A673 (cell line): ENCODE measurements around the gene C11orf52. TPM values are rescaled to one million over a fixed set of nuclear protein-coding genes. Genes with fewer than 3 reads are reported as not detected.

Experiments used
- BruUV-seq: library from RNA; stranded (reverse); fragments of 400-500 nt; replicated peaks from 2 replicates; lab custom pipeline; 2021; lab: Mats Ljungman, UMichigan
- CTCF ChIA-PET: fragments of 300-600 bp; sonication (Branson Sonifier 250); formaldehyde crosslinking; loops from one replicate; lab custom pipeline; 2022; ENCODE audit warnings: antibody characterized with exemption; lab: Charles Lee
- POLR2A ChIA-PET: fragments of 300-600 bp; sonication (Branson Sonifier 250); formaldehyde crosslinking; loops from one replicate; lab custom pipeline; 2022; ENCODE audit warnings: antibody characterized with exemption; ENCODE audit not compliant: low non-redundant PET; lab: Charles Lee
- DNase-seq: peaks from one replicate; pipeline ENCODE4 v3.0.0-alpha.2; 2015; ENCODE audit warnings: low spot score
- H3K27ac ChIP-seq: fragments of 200-600 bp; sonication (generic); 2 replicates; pipeline ENCODE4 v1.5.1; 2016; ENCODE audit warnings: mixed run types, low read depth, mild to moderate bottlenecking, mixed read lengths, antibody characterized with exemption, low read length; ENCODE audit not compliant: poor library complexity, severe bottlenecking
- H3K27me3 ChIP-seq: fragments of 200-600 bp; sonication (generic); replicated peaks from 2 replicates; pipeline ENCODE4 v1.6.1; 2017; ENCODE audit warnings: mixed run types, low read depth, mild to moderate bottlenecking, mixed read lengths, antibody characterized with exemption, low read length; ENCODE audit not compliant: insufficient read depth, poor library complexity
- H3K36me3 ChIP-seq: fragments of 200-600 bp; sonication (generic); 2 replicates; pipeline ENCODE4 v1.6.1; 2016; ENCODE audit warnings: mixed run types, mild to moderate bottlenecking, mixed read lengths, antibody characterized with exemption, low read length; ENCODE audit not compliant: insufficient read depth, poor library complexity, severe bottlenecking
- H3K4me1 ChIP-seq: fragments of 200-600 bp; sonication (generic); 2 replicates; pipeline ENCODE4 v1.6.1; 2017; ENCODE audit warnings: mixed run types, mild to moderate bottlenecking, mixed read lengths, antibody characterized with exemption, low read length; ENCODE audit not compliant: insufficient read depth, poor library complexity, severe bottlenecking
- H3K4me3 ChIP-seq: fragments of 200-600 bp; sonication (generic); 2 replicates; pipeline ENCODE4 v1.5.1; 2016; ENCODE audit warnings: low read depth, mixed run types, mild to moderate bottlenecking, mixed read lengths, low read length; ENCODE audit not compliant: poor library complexity, severe bottlenecking
- H3K9me3 ChIP-seq: fragments of 200-600 bp; sonication (generic); 2 replicates; pipeline ENCODE4 v1.6.1; 2016; ENCODE audit warnings: mixed run types, low read depth, mild to moderate bottlenecking, mixed read lengths, antibody characterized with exemption, low read length; ENCODE audit not compliant: poor library complexity, severe bottlenecking
- CTCF ChIP-seq: fragments of 300-800, 200-600 bp; sonication (generic); conservative IDR thresholded peaks from 2 replicates; pipeline ENCODE4 v1.5.1; 2017; ENCODE audit warnings: low read depth, mild to moderate bottlenecking, antibody characterized with exemption, low read length, moderate library complexity, mixed read lengths
- EZH2 ChIP-seq: fragments of 200-600 bp; sonication (generic); IDR thresholded peaks from 2 replicates; pipeline ENCODE4 v1.6.1; 2017; ENCODE audit warnings: borderline replicate concordance, low read depth, mild to moderate bottlenecking, mixed read lengths, antibody characterized with exemption, low read length; ENCODE audit not compliant: poor library complexity, severe bottlenecking
- intact Hi-C: fragments of 100-400 bp; cut with micrococcal nuclease; formaldehyde crosslinking; loops from one replicate; pipeline ENCODE4 v1.10.0; 2022; ENCODE audit not compliant: unreplicated experiment
- total RNA-seq: library from RNA; stranded (reverse); gene quantifications from 2 replicates; pipeline ENCODE4 v1.2.3, GENCODE V29; 2021

C11orf52 gene
- total RNA-seq, 1 experiment from 2014 or later = 1.4 TPM

DNA sequence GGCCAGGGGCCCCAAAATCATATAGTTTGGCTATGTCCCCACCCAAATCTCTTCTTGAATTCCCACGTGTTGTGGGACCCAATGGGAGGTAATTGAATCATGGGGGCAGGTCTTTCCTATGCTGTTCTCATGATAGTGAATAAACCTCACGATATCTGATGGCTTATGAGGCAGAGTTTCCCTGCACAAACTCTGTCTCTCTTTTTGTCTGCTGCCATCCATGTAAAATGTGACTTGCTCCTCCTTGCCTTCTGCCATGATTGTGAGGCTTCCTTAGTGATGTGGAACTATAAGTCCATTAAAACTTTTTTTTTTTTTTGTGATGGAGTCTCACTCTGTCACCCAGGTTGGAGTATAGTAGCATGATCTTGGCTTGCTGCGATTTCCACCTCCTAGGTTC is 32.9 kb downstream of the C11orf52 start:
- DNase-seq = no peak
- Histone ChIP-seq H3K9me3 (no peaks in the 10 kb centered on the region), H3K27ac (no peak overlapping the region), H3K4me1 (peaks cover 3% of the 10 kb centered on the region), H3K27me3 (no peaks in the 10 kb centered on the region), H3K36me3 (no peaks in the 10 kb centered on the region), H3K4me3 (no peak overlapping the region)
- no TSS peak for BruUV-seq
- POLR2A ChIA-PET = no interaction called here
- CTCF ChIA-PET = no interaction called here
- intact Hi-C loops = no loop called here
- TF ChIP-seq CTCF (no peak), EZH2 (no peak)

- TF ChIP-seq CTCF = no peak
- TF ChIP-seq EZH2 = no peak
- POLR2A ChIA-PET = no interaction called here
- intact Hi-C loops = no loop called here
- Histone ChIP-seq H3K36me3 (no peaks in the 10 kb centered on the region), H3K4me1 (peaks cover 3% of the 10 kb centered on the region), H3K27me3 (no peaks in the 10 kb centered on the region), H3K27ac (no peak overlapping the region), H3K4me3 (no peak overlapping the region), H3K9me3 (no peaks in the 10 kb centered on the region)
- CTCF ChIA-PET = no interaction called here
- no peak for DNase-seq
- BruUV-seq = no TSS peak
Measured at GRCh38 chr11:111954154-111954553, 35.4 kb downstream of the C11orf52 start.

DNA sequence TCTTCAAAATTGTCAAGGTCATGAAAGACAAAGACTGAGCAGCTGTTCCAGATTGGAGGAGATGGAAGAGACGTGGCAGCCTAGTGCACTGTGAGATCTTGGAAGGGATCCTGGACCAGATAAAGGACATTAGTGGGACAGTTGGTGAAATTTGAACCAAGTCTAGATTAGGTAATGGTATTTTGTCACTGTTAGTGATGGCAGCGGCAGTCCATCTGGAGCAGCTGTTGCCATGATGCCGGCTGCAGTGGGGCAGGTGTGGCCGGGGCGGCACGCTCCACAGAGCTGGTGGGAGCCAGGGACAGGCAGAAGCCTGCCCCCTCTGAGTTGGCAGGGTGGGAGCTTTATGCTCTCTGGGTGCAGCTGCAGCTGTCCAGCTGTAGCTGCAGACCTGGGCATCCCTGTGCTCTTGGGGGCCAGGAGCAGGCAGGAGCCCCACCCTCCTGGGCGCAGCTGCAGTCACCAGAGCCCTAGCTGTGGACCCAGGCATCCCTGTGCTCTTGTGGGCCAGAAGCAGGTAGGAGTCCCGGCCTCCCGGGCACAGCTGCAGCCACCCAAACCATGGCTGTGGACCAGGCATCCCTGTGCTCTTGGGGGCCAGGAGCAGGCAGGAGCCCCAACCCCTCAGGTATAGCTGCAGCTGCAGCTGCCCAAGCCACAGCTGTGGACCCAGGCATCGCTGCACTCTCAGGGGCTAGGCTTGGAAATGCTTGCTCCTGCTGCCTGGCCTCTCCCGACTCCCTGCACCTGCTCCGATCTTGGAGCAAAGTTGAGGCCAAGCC is 39.1 kb downstream of the C11orf52 start:
- BruUV-seq = no TSS peak
- ChIA-PET CTCF (no interaction called here), POLR2A (no interaction called here)
- TF ChIP-seq CTCF = no peak
- no peak for TF ChIP-seq EZH2
- Histone ChIP-seq H3K27ac (no peak overlapping the region), H3K4me1 (no peaks in the 10 kb centered on the region), H3K27me3 (no peaks in the 10 kb centered on the region), H3K9me3 (no peaks in the 10 kb centered on the region), H3K36me3 (no peaks in the 10 kb centered on the region), H3K4me3 (no peak overlapping the region)
- intact Hi-C loops = no loop called here
- no peak for DNase-seq
